Suprapubic skin (tissue), 3 donors: ENCODE data around the gene ATM.

ENCODE experiments used
- POLR2AphosphoS5 ChIP-seq, 3 donors: sonication (generic); formaldehyde crosslinking; IDR thresholded peaks; one replicate each; pipeline ENCODE4 v1.6.1; 2017; ENCODE audit warnings: antibody characterized with exemption in 3 of 3
- TF ChIP-seq, protein P1 (sequence below), 2 donors: fragments of 200-600 bp in 1 of 2; fragments of 450-650 bp in 1 of 2; sonication (generic) in 1 of 2; IDR thresholded peaks; one replicate each; pipeline ENCODE4 v1.5.1; 2016 to 2019; ENCODE audit warnings: antibody characterized with exemption in 2 of 2, mild to moderate bottlenecking in 1 of 2, moderate library complexity in 1 of 2

- TF ChIP-seq, protein P1, sequence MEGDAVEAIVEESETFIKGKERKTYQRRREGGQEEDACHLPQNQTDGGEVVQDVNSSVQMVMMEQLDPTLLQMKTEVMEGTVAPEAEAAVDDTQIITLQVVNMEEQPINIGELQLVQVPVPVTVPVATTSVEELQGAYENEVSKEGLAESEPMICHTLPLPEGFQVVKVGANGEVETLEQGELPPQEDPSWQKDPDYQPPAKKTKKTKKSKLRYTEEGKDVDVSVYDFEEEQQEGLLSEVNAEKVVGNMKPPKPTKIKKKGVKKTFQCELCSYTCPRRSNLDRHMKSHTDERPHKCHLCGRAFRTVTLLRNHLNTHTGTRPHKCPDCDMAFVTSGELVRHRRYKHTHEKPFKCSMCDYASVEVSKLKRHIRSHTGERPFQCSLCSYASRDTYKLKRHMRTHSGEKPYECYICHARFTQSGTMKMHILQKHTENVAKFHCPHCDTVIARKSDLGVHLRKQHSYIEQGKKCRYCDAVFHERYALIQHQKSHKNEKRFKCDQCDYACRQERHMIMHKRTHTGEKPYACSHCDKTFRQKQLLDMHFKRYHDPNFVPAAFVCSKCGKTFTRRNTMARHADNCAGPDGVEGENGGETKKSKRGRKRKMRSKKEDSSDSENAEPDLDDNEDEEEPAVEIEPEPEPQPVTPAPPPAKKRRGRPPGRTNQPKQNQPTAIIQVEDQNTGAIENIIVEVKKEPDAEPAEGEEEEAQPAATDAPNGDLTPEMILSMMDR (IDR thresholded peaks at IDR 0.05) = no peak
- TF ChIP-seq POLR2AphosphoS5 (IDR thresholded peaks at IDR 0.05) = no peak
These were observed 12.3 kb downstream of the ATM start for GRCh38 chr11:108235192-108235591.
